GM19351 (cell line): ENCODE results near the gene SLC39A9.

Source experiments
- ATAC-seq: cut with Tn5 transposase; IDR thresholded peaks from one replicate; pipeline ENCODE4 v1.9.1; 2021; ENCODE audit warnings: mild to moderate bottlenecking, moderate library complexity; ENCODE audit not compliant: unreplicated experiment

SLC39A9 gene

DNA sequence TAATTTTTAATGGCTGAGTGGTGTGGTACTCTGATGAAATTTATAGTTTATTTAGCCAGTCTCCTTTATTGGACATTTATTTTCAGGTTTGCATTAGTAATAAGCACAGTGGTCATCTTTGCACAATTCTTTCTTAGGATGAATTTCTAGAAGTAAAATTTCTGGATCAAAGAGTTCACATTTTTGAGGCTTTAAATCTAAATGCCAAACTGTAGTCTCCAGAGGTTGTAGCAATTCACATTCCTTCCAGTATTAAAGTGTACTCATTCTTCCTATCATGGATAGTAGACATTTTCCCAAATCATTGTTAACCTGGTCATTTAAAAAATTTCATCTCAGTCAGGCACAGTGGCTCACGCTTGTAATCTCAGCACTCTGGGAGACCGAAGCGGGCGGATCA, 24.8 kb downstream of the SLC39A9 start:
- ATAC-seq: no peak

DNA sequence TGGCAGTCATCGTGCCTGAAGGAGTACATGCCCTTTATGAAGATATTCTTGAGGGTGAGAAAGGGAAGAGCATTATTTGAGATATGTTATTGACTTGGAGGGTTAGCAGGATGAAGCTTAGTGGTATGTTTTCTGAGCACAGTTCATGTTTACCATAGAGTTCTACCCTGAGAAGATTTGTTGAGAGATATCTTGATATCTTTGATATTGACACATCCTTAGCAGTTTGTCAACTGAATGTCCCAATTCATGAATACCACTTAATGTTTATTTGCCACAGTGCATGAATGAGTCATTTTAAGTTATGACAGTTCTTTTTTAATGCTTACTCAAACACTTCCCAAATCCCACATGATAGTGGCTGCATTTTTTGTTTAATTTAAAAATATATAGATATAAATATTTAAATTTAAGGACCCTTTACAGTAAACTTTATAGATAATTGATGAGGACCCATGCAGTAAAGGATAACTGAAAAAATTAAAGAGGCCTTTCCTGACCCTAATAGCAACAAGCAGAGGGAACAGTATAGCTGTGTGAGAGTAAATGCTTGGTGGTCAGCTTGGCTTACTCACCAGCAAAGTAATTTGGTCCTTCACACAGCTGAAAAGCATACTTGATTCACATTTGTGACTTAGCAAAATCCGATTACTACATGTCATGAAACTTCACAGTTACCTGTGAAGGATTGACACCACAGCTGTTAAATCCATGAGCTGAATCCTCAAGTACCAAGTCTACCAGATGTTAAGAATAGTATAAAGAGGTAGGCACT, 25.8 kb downstream of the SLC39A9 start:
- no peak for ATAC-seq

DNA sequence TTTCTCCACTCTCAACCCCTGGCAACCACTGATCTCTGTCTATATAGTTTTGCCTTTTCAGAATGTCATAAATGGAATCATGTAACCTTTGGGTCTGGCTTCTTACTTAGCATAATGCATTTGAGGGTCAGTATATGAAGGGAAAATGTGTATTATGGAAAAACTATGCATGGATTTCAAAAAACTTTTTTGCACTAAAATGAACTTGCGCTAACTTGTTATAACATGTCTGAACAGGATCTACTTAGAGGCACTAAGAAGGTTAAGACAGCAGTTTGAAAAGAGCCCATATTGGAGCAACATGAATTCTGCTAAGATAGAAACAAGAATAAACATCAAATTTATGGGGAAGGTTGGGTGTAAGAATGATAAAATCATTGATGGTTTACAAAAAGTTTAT, 29.1 kb downstream of the SLC39A9 start:
- ATAC-seq: no peak

DNA sequence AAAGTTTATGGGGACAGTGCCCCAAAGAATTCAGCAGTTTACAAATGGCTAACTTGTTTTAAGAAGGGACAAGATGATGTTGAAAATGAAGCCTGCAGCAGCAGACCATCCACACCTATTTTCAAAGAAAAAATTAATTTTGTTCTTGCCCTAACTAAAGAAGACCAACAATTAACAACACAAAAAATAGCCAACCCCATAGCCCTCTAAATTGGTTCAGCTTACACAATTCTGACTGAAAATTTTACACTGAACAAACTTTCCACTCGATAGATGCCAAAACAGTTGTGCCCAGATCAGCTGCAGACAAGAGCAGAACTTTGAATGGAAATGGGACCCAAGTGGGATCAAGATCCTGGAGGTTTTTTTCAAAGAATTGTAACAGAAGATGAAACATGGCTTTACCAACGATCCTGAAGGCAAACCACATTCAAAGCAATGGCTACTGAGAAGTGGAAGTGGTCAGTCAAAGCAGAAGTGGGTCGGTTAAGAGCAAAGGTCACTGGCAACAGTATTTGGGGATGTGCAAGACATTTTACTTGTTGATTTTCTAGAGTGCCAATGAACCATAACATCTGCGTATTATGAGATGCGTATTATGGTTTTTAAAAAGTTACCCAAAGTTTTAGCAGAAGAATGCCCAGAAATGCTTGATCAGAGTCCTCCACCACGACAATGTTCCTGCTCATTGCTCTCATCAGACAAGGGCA, 30.0 kb downstream of the SLC39A9 start:
- no peak for ATAC-seq

DNA sequence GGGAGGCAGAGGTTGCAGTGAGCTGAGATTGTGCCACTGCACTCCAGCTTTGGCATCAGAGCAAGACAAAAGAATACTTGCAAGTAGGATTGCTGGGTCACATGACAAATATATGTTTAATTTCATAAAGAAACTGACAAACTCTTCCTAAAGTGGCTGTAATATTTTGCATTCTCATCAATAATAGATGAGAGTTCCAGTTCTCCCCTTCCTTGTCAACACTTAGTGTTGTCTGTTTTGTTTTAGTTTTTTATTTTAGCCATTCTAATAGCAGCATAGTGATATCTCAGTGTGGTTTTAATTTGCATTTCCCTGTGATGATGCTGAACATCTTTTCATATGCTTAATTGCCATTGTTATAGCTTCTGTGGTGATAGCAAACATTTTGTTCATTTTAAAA, 31.2 kb downstream of the SLC39A9 start:
- no peak for ATAC-seq

DNA sequence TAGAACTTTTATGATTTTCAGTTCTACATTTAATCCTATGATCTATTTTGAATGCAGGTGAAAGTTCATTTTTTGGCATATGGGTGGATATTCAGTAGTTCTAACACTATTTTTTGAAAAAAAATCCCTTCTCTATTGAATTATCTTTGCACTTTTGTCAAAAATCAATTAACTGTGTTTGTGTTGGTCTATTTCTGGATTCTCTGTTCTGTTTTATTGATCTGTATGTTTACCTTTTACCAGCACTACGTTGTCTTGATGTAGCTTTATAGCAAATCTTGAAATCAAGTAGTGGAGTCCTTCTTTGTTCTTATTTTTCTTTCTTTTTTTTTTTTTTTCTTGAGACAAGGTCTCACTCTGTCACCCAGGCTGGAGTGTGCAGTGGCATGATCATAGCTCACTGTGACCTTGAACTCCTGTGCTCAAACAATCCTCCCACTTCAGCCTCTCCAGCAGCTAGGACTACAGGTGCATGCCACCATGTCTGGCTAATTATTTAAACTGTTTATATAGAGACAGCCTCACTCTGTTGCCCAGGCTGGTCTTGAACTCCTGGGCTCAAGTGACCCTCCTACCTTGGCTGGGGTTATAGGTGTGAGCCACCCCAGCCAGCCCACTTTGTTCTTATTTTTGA, 31.9 kb downstream of the SLC39A9 start:
- ATAC-seq: no peak

DNA sequence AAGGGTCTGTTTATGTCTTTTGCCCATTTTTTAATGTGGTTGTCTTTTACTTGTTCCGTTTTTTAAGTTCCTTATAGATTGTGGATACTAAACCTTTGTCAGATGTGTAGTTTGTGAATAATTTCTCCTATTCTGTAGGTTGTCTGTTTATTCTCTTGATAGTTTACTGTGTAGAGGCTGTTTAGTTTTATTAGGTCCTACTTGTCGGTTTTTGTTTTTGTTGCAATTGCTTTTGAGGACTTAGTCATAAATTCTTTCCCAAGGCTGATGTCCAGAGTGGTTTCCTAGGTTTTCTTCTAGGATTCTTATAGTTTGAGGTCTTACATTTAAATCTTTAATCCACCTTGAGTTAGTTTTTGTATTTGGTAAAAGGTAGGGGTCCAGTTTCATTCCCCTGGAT, 33.9 kb downstream of the SLC39A9 start:
- no peak for ATAC-seq

DNA sequence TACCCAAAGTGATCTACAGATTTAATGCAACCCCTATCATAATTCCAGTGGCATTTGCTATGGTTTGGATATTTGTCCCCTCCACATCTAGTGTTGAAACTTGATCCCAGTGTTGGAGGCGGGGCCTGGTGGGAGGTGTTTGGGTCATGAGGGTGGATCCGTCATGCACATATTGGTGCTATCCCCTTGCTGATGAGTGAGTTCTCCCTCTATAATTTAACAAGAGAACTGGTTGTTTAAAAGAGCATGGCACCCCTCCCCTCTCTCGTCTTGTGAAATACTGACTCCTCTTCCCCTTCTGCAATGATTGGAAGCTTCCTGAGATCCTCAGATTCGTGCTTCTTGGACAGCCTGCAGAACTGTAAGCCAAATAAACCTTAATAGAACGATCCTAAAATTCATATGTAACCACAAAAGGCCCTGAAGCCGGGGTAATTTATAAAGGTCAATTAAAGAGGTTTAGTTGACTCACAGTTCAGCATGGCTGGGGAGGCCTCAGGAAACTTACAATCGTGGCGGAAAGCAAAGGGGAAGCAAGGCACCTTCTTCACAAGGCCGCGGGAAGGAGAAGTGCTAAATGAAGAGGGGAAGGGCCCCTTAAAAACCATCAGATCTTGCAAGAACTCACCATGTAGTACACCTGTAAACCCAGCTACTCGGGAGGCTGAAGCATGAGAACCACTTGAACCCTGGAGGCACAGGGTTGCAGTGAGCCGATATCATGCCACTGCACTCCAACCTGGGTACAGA, 41.2 kb downstream of the SLC39A9 start:
- no peak for ATAC-seq

DNA sequence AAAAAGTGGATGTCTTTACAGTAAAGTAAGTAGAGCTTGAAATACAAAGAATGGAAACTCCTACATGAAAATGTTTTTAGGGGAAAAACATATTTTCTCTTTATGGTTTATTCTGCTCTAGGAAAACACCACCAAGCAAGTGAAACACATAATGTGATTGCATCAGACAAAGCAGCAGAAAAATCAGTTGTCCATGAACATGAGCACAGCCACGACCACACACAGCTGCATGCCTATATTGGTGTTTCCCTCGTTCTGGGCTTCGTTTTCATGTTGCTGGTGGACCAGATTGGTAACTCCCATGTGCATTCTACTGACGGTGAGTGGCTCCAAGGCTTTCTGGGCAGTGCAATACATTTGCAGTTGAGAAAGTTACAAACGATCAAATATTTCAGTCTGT, 43.5 kb downstream of the SLC39A9 start:
- ATAC-seq: peak; percentile 44

DNA sequence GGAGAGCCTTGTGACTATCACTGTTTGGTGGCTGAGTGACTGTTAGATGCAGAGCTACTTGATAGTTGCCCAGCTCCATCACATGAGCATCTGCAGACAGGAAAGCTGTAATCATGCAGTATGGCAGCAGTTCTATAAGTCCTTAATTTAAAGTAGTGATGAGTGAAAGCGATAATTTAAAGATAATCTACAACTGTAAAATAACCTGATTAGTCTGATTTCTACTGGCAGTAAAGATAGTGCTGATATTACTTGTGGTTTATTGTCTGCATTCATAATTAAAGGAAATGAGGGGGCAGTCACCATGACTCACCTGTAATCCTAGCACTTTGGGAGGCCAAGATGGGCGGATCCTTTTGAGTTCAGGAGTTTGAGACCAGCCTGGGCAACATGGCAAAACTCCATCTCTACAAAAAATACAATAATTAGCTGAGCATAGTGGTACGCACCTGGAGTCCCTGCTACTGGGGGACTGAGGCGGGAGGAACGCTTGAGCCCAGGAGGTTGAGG, 44.9 kb downstream of the SLC39A9 start:
- ATAC-seq: no peak

DNA sequence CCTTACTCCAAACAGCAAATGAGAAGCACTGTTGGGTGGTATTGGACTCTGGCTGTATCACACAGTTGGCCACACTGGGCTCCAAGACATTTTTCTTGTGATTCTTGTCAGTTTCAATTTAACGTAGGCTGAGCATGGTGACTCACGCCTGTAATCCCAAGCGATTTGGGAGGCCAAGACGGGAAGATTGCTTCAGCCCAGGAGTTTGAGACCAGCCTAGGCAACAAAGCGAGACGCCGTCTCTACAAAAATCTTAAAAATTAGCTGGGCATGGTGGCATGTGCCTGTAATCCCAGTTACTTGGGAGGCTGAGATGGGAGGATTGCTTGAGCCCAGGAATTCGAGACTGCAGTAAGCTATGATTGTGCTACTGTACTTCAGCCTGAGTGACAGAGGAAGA, 50.7 kb downstream of the SLC39A9 start:
- no peak for ATAC-seq

DNA sequence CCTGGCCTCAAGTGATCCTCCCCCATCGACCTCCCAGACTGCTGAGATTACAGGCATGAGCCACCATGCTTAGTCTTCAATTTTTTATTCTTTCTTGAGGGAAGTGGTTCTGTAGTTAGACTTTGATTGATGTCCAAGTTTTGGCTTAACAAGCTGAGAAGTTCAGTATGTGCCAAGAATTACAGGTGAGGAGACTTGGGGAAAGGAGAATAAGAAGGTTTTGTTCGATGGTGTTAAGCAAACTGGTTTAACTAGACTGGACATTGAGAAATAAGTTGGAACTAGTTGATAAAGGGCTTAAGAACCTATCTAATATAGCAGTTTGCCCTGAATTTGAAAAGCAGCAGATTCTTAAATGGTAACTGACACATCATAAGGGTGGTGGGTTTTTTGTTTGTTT, 53.4 kb downstream of the SLC39A9 start:
- ATAC-seq: no peak

DNA sequence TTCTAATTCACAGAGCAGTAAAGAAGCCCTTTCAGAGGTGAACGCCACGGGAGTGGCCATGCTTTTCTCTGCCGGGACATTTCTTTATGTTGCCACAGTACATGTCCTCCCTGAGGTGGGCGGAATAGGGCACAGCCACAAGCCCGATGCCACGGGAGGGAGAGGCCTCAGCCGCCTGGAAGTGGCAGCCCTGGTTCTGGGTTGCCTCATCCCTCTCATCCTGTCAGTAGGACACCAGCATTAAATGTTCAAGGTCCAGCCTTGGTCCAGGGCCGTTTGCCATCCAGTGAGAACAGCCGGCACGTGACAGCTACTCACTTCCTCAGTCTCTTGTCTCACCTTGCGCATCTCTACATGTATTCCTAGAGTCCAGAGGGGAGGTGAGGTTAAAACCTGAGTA, 59.9 kb downstream of the SLC39A9 start:
- no peak for ATAC-seq

DNA sequence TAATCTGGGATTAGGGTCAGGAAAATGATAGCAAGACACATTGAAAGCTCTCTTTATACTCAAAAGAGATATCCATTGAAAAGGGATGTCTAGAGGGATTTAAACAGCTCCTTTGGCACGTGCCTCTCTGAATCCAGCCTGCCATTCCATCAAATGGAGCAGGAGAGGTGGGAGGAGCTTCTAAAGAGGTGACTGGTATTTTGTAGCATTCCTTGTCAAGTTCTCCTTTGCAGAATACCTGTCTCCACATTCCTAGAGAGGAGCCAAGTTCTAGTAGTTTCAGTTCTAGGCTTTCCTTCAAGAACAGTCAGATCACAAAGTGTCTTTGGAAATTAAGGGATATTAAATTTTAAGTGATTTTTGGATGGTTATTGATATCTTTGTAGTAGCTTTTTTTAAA, 60.6 kb downstream of the SLC39A9 start:
- ATAC-seq: no peak

DNA sequence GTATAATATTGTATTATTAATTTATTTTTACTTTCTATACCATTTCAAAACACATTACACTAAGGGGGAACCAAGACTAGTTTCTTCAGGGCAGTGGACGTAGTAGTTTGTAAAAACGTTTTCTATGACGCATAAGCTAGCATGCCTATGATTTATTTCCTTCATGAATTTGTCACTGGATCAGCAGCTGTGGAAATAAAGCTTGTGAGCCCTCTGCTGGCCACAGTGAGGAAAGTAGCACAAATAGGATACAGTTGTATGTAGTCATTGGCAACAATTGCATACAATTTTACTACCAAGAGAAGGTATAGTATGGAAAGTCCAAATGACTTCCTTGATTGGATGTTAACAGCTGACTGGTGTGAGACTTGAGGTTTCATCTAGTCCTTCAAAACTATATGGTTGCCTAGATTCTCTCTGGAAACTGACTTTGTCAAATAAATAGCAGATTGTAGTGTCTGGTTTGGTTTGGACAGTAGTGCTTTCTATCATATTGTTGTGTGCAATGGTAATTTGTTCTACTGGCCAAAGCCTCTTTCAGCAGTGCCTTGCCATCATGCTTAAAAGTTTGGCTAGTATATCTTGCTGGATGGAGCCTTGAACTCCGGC, 61.7 kb downstream of the SLC39A9 start:
- ATAC-seq: no peak

DNA sequence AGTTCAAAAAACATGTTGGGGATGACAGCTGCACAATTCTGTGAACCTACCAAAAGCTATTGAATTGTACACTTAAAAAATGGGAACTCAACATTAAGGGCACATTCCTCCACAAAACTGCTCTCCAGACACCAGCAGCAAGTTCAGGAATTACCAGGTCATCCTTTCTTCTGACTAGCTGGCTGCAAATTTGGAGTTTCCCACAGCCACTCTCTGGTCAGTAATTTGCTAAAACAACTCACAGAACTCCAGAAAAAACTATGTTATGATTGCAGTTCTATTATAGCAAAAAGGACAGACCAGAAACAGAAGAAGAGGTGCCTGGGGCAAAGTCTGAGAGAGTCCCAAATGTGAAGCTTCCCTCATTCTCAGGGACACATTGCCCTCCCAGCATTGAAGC, 65.9 kb downstream of the SLC39A9 start:
- ATAC-seq: no peak

DNA sequence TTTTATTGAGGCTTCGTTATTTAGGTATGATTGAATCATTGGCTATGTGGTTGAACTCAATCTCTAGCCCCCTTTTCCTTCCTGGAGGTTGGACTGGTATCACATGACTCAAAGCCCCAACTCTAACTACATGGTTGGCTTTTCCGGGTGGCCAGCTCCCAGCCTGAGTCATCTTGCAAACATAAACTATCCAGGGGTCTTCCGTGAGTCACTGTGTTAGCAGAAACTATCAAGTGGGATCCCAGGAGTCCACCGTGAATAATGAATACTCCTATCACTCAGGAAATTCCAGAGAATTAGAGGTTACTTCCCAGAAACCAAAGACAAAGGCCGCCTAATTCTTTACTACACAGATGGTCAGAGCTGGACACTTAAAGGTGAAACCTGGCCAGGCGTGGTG, 66.3 kb downstream of the SLC39A9 start:
- no peak for ATAC-seq

DNA sequence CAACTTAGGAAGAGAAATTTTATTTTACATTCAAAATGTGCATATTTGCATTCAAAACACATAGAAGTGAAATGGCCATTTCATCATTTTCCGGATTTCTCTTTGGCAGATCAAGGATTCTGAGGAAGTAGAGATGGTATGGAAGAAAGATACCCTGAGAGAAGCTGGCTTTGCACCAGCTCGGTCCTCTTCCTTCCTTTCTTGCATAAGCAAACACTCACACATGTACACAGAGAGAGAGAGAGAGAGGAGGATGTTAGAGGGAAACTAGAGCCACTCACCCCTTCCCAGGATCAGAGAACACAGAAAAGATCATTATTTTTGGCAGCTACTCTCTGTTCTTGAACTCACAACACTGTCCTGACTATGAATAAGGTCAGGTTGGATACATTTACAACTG, 70.5 kb downstream of the SLC39A9 start:
- no peak for ATAC-seq

DNA sequence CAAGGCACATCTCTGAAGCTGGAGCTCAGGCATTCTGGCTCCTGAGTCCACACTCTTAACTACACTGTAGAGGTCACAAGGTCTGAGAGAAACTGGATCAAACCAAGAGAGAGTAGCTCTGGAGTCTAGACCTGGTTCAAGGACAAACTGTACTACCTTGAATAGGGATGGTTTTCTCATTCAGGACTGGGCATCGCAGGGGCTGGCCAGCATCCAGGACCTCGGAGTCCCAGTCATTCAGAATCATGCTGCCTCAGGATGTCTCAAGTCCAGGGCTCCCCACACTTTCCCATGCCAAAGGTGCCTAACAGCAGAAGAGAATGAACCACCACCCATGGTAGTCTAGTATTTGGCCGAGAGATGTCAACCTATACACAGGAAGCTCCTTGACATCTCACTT, 72.9 kb downstream of the SLC39A9 start:
- ATAC-seq: no peak

DNA sequence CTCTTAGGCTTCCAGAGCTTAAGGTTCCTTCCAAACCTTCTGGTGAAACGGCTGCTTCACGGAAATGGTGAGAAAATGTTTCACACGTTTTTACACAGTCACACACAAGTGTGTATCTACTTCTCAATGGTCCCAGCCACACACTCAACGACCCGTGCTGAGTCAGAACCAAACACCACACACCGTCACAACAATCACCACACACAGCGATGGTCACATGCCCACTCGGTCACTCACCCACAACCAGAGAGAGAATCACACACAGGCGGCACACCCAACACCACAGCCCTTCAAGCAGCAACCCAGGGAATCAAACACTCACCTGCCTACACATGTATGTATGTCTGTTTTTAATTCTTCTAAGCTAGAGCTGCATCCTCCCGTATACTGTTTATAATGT, 73.4 kb downstream of the SLC39A9 start:
- ATAC-seq: no peak

DNA sequence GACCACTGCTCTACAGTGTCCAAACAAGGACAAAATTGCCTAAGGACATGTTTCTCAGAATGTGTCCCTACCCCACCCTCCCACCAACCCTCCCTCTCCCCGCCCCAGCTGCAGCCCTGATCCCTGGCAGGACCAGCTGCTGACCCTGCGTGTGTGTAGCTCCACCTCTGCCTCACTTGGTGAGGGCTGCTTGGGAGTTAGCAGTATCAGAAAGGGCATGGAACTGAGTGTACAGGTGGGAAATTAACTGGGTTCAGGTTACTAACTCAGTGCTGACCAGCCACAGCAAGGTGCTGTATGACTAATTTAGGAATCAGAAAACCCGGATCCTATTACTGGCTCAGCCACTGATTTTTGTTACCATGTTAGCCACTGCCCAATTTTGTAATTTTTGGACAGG, 74.8 kb downstream of the SLC39A9 start:
- ATAC-seq: no peak
